GM12801 (cell line): ENCODE data around the gene MOSPD2.

Experiments used
- CTCF ChIP-seq: IDR thresholded peaks from one replicate; pipeline ENCODE4 v1.5.1; 2011; ENCODE audit warnings: control low read depth; ENCODE audit not compliant: insufficient read length; ENCODE audit errors: extremely low read depth

Gene MOSPD2

DNA sequence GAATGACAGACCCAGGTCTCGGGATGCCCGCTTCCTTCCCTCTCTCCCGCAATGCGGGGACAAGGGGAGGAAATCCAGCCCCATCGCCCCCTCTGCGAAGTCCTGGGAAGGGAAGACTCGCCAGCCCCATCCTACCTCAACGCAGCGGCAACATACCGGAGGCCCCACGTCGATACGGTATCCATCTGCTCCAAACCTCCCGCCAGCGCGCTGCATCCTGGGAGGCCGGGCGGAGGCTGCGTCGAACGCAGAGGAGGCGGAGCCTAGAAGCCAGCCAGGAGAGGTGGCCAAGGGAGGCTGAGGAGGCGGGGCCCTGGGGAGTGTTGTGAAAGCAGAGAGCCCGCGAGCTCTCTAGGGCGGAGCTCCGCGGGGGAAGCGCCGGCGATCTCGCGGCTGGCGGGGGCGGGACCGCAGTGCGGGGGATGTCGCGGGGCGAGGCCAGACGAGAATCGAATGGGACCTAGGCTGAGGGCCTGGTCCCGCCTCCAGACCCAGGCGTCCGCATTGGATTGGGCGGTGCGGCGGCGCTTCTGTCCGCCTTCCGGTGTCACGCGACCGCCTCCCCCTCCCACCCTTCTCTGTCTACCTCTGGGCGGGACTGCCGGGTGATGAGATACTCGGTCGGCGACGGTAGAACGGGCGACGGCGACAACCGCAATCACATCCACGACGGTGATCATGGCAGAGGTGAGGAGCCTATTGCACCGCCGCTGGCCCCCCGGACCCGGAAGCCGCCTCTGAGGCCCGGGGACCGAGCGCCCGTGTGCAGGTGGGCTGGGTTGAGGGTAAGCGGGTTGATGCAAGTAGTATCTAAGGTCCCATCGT is at the start of gene MOSPD2, which contains the start of gene FANCB:
Gene MOSPD2, plus strand, starts transcription at position 571 of the 825 bp plus-strand sequence. Its CDS starts 108 bp downstream, at position 679.
Gene FANCB, minus strand, starts transcription at position 219 of the 825 bp plus-strand sequence. CDS start 7,559 bp downstream, outside the sequence.
- TF ChIP-seq CTCF = no peak

DNA sequence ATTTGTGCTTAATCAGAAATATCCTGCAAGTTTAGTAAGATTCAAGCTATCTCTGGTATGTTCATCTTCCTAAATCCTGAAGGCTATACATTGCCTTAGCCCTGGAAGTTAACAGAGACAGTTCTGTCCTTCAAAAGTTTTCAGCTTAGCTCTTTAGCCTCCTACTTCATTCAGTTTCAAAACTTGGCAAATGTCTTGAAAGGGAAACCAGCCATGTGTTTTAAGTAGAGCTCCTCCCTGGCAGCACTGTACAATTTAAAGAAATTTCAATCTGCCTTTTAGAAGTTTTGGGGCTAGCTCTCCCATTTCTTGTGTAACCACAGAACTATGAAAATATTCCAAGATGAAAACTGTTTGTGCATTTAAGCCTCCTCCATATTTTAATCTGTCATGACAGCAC is 47.4 kb upstream of the MOSPD2 start:
- no peak for TF ChIP-seq CTCF

- TF ChIP-seq CTCF = no peak
Observed at GRCh38 chrX:14826319-14826718, 46.9 kb upstream of the MOSPD2 start.

DNA sequence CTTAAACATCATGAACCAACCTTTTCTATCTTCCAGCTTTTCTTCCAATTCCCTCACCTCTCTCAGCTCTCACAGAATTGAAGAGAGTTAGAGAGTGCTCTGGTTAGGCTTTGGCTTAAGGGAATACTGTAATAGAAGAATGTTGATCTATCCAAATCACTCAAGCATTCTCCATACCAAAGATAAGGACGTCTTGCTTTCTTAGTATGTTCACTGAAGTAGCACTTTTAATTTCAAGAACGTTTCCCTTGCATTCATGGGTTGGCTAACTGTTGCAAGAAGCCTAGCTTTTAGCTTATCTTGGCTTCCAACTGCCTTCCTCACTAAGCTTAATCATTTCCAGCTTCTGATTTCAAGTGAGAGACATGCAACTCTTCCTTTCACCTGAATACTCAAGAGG is 43.6 kb upstream of the MOSPD2 start:
- TF ChIP-seq CTCF = no peak

GRCh38 chrX:14832151-14832550 is 41.1 kb upstream of the MOSPD2 start:
- TF ChIP-seq CTCF = no peak

DNA sequence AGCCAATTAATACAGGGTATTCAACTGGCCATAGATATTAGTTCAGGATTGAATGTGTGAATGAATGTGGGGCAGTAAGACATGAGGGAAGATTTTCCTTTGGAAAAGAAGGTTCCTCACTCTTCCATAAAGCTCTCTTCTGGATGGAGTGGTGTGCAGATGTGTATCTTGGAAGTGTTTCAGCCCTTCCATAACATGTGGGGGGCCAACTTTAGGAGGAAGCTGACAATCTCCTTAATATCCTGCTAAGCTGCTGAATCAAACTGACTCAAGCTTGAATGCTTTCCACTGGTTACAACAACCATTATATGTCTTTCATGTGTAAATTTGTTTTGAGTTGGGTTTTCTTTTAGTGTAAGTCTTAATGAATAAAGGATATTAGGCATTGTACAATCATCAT is 40.6 kb upstream of the MOSPD2 start:
- TF ChIP-seq CTCF = no peak

GRCh38 chrX:14837155-14837554 is 36.1 kb upstream of the MOSPD2 start:
- TF ChIP-seq CTCF = no peak
